HepG2 (cell line): ENCODE results near the gene P2RX7.

Source experiments
- CREB1 ChIP-seq, 2 experiments: fragments of 450-650 bp in 1 of 2; IDR thresholded peaks; 2 replicates each; pipeline ENCODE4 v1.6.1; 2016 to 2017; ENCODE audit warnings: control low read depth in 1 of 2, mild to moderate bottlenecking in 1 of 2, missing compliant biosample characterization in 1 of 2, missing genetic modification characterization in 1 of 2
- DPF2 ChIP-seq: sonication (generic); formaldehyde crosslinking; IDR thresholded peaks from 2 replicates; pipeline ENCODE4 v1.4.0; 2020; ENCODE audit warnings: mild to moderate bottlenecking, low read depth, missing genetic modification reagents, borderline replicate concordance
- EZH2 ChIP-seq: conservative IDR thresholded peaks from 2 replicates; pipeline ENCODE4 v1.6.1; 2012; ENCODE audit warnings: mild to moderate bottlenecking, low read depth, low read length, moderate library complexity
- GTF2F1 ChIP-seq: fragments of 150-350 bp; IDR thresholded peaks from 2 replicates; pipeline ENCODE4 v1.6.1; 2014; ENCODE audit warnings: low read length
- KLF11 ChIP-seq: IDR thresholded peaks from 2 replicates; pipeline ENCODE4 v1.6.1; 2016; ENCODE audit warnings: missing compliant biosample characterization
- KLF6 ChIP-seq: IDR thresholded peaks from 2 replicates; pipeline ENCODE4 v1.8.0; 2016; ENCODE audit warnings: missing biosample characterization, missing genetic modification reagents
- POLR2AphosphoS5 ChIP-seq: IDR thresholded peaks from 2 replicates; pipeline ENCODE4 v1.6.1; 2012; ENCODE audit warnings: low read depth, low read length
- REXO4 ChIP-seq: sonication (generic); formaldehyde crosslinking; IDR thresholded peaks from 2 replicates; pipeline ENCODE4 v1.8.0; 2022; ENCODE audit warnings: missing genetic modification reagents, mild to moderate bottlenecking, borderline replicate concordance
- ZNF367 ChIP-seq: sonication (generic); formaldehyde crosslinking; IDR thresholded peaks from 2 replicates; pipeline ENCODE4 v1.4.0; 2020; ENCODE audit warnings: missing genetic modification reagents, borderline replicate concordance
- TF ChIP-seq, protein P1 (sequence below): sonication (generic); formaldehyde crosslinking; IDR thresholded peaks from 2 replicates; pipeline ENCODE4 v1.5.0; 2020; ENCODE audit warnings: mild to moderate bottlenecking, missing genetic modification reagents, moderate library complexity

DNA sequence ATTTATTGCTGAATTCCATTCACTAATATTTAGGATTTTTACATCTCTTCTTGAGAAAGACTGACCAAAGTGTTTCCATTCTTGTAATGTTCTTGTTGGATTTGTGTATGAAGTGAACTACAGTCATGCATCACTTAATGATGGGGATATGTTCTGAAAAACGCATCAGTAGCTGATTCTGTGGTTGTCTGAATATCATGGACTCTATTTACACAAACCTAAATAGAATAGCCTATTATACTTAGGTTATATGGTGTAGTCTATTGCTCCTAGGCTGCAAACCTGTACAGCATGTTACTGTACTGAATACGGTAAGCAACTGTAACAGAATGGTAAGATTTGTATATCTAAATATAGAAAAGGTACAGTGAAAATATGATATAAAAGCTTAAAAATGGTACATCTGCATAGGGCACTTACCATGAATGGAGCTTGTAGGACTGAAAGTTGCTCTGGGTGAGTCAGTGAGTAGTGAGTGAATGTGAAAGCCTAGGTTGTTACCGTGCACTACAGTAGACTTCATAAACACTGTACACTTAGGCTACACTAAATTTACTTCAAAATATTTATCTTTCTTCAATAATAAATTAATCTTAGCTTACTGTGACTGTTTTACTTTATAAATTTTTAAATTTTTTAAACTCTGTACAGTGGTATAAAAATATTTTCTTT is 49.7 kb downstream of the P2RX7 start:
- TF ChIP-seq POLR2AphosphoS5 = no peak
- TF ChIP-seq KLF11 = no peak
- TF ChIP-seq REXO4 = no peak
- no peak for TF ChIP-seq EZH2
- no peak for TF ChIP-seq GTF2F1
- TF ChIP-seq, protein P1, sequence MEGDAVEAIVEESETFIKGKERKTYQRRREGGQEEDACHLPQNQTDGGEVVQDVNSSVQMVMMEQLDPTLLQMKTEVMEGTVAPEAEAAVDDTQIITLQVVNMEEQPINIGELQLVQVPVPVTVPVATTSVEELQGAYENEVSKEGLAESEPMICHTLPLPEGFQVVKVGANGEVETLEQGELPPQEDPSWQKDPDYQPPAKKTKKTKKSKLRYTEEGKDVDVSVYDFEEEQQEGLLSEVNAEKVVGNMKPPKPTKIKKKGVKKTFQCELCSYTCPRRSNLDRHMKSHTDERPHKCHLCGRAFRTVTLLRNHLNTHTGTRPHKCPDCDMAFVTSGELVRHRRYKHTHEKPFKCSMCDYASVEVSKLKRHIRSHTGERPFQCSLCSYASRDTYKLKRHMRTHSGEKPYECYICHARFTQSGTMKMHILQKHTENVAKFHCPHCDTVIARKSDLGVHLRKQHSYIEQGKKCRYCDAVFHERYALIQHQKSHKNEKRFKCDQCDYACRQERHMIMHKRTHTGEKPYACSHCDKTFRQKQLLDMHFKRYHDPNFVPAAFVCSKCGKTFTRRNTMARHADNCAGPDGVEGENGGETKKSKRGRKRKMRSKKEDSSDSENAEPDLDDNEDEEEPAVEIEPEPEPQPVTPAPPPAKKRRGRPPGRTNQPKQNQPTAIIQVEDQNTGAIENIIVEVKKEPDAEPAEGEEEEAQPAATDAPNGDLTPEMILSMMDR (CRISPR knock-in tag) = no peak
- no peak for TF ChIP-seq KLF6 (CRISPR knock-in tag)
- no peak for TF ChIP-seq DPF2 (CRISPR knock-in tag)
- no peak for TF ChIP-seq ZNF367 (CRISPR knock-in tag)
- no peak for TF ChIP-seq CREB1 (IDR thresholded peaks at IDR 0.05)
- TF ChIP-seq CREB1 (CRISPR knock-in tag; IDR thresholded peaks at IDR 0.05) = no peak
